GM18526 (cell line): ENCODE data around the gene WNT8B.

Experiments
- POLR2A ChIP-seq: IDR thresholded peaks from 3 replicates; pipeline ENCODE4 v1.6.1; 2011; ENCODE audit not compliant: insufficient read length; ENCODE audit errors: extremely low read depth

Gene WNT8B

GRCh38 chr10:100480002-100480401 is 17.2 kb downstream of the WNT8B start:
- TF ChIP-seq POLR2A = no peak

- no peak for TF ChIP-seq POLR2A
Measured at GRCh38 chr10:100481462-100482081, 18.8 kb downstream of the WNT8B start.

- no peak for TF ChIP-seq POLR2A
Measured at GRCh38 chr10:100482181-100482833, 19.5 kb downstream of the WNT8B start.

GRCh38 chr10:100482834-100483185 is 20.0 kb downstream of the WNT8B start:
- TF ChIP-seq POLR2A = no peak

- no peak for TF ChIP-seq POLR2A
Measured at GRCh38 chr10:100483876-100484666, 21.3 kb downstream of the WNT8B start.

- no peak for TF ChIP-seq POLR2A
Measured at GRCh38 chr10:100485366-100485765, 22.6 kb downstream of the WNT8B start.

- no peak for TF ChIP-seq POLR2A
Measured at GRCh38 chr10:100485801-100486495, 23.1 kb downstream of the WNT8B start.

GRCh38 chr10:100487529-100487928 is 24.7 kb downstream of the WNT8B start:
- TF ChIP-seq POLR2A = no peak

- no peak for TF ChIP-seq POLR2A
Measured at GRCh38 chr10:100489396-100489795, 26.6 kb downstream of the WNT8B start.

- no peak for TF ChIP-seq POLR2A
Measured at GRCh38 chr10:100490531-100490930, 27.7 kb downstream of the WNT8B start.

GRCh38 chr10:100496567-100496966 is 33.8 kb downstream of the WNT8B start:
- TF ChIP-seq POLR2A = no peak

- no peak for TF ChIP-seq POLR2A
Measured at GRCh38 chr10:100498059-100498458, 35.2 kb downstream of the WNT8B start.

- TF ChIP-seq POLR2A = no peak
Measured at GRCh38 chr10:100501423-100501822, 38.6 kb downstream of the WNT8B start.

- TF ChIP-seq POLR2A = no peak
Measured at GRCh38 chr10:100502926-100503494, 40.2 kb downstream of the WNT8B start.

- no peak for TF ChIP-seq POLR2A
Measured at GRCh38 chr10:100504096-100504495, 41.3 kb downstream of the WNT8B start.
